A549 (cell line): ENCODE data around the gene INHA. TPM values are rescaled to one million over a fixed set of nuclear protein-coding genes. Genes with fewer than 3 reads are reported as not detected.

Source experiments
- ATAC-seq, 2 experiments: fragments of 200-7000 bp in 1 of 2; fragments of >200 bp in 1 of 2; cut with Nextera tagmentation in 1 of 2; cut with Tn5 transposase in 1 of 2; 3 replicates each; pipeline versions ENCODE4 v1.8.0 to v1.9.1; 2018 to 2020; ENCODE audit warnings: mild to moderate bottlenecking in 1 of 2, moderate library complexity in 1 of 2
- CTCF ChIA-PET: fragments of 300-600 bp; sonication (Branson Sonifier 250); formaldehyde crosslinking; extraction: SDS; loops from one replicate; lab custom pipeline; 2021; ENCODE audit warnings: antibody characterized with exemption, inconsistent platforms; lab: Yijun Ruan, JAX
- POLR2A ChIA-PET: fragments of 350-600 bp; formaldehyde crosslinking; extraction: SDS; loops from one replicate; lab custom pipeline; 2021; ENCODE audit warnings: antibody characterized with exemption, inconsistent platforms; lab: Yijun Ruan, JAX
- DNase-seq, 2 experiments: peaks; one replicate each; pipeline versions ENCODE4 v3.0.0 to v3.0.0-alpha.2; 2011 to 2016; ENCODE audit warnings: low read depth in 1 of 2, low spot score in 1 of 2
- FAIRE-seq: peaks from 2 replicates; lab custom pipeline; 2011; peaks lifted over from hg19 to GRCh38; lab: Jason Lieb, UNC
- H3K27ac ChIP-seq, 2 experiments: fragments of >200 bp; sonication (Bioruptor Twin); formaldehyde crosslinking; 3 replicates each; pipeline ENCODE4 v1.5.1; 2016 to 2017
- H3K4me1 ChIP-seq: fragments of >200 bp; sonication (Bioruptor Twin); formaldehyde crosslinking; 3 replicates; pipeline ENCODE4 v1.6.1; 2016
- H3K4me2 ChIP-seq: fragments of >200 bp; sonication (Bioruptor Twin); formaldehyde crosslinking; 3 replicates; pipeline ENCODE4 v1.6.1; 2016
- H3K4me3 ChIP-seq: fragments of >200 bp; sonication (Bioruptor Twin); formaldehyde crosslinking; 3 replicates; pipeline ENCODE4 v1.5.1; 2016
- H3K9me3 ChIP-seq: fragments of >200 bp; sonication (Bioruptor Twin); formaldehyde crosslinking; 3 replicates; pipeline ENCODE4 v1.6.1; 2016
- CEBPB ChIP-seq, 2 experiments: fragments of >200 bp in 1 of 2; sonication (Bioruptor Twin) in 1 of 2; formaldehyde crosslinking in 1 of 2; IDR thresholded peaks; 2 replicates each; pipeline ENCODE4 v1.6.1; 2012 to 2016
- ESRRA ChIP-seq: fragments of 150-350 bp; IDR thresholded peaks from 2 replicates; pipeline ENCODE4 v1.6.1; 2014; ENCODE audit warnings: mild to moderate bottlenecking, low read length, borderline replicate concordance
- RFX5 ChIP-seq: fragments of 450-650 bp; IDR thresholded peaks from 2 replicates; pipeline ENCODE4 v1.7.1; 2014; ENCODE audit warnings: antibody characterized with exemption, mild to moderate bottlenecking, moderate library complexity
- WGBS: methylation state at CpG from one replicate; pipeline ENCODE4 v1.1.6; 2017; ENCODE audit errors: missing lambda C conversion rate; 5-methylcytosine and 5-hydroxymethylcytosine counted together
- polyA plus RNA-seq, 4 experiments: library from polyadenylated mRNA; depleted of rRNA in 3 of 4; stranded (reverse); fragments of >200 nt; fragmentation: RNase III in 1 of 4; extraction: RNeasy Plus Mini Kit Qiagen cat#74134 plus additional on column Dnase treatment in 1 of 4; gene quantifications; 2 replicates in 3 of 4; 3 replicates in 1 of 4; pipeline ENCODE4 v1.2.3, GENCODE V29; 2011 to 2017
- small RNA-seq, 6 experiments: library from RNA; depleted of rRNA; stranded (forward); fragments of <200 nt; gene quantifications; one replicate each; pipeline ENCODE3, GENCODE V24; 2012

Gene INHA
- polyA plus RNA-seq, 2 of the 4 experiments (the other 2 are of a cell fraction): 0.49 to 0.72 TPM

DNA sequence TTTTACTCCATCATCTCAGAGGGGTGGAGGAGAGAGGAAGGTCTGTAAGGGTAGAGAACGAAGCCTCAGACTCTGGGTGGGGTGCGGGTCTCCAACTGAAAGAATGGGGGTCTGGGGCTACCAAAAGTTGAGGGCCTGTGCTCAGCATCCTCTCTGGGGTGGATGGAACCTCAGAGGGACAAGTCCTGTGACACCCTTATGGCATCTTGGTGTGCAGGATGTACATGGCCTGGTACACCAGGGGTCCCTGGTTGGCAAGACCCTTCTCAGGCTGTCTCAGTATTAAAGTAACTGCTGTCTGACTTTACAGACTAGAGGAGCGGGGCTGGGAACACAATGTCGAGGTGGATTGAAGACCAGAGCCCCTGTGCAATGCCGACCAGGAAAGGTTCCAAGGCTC is 53.1 kb downstream of the INHA start:
- 68% methylated on average over 5 of the region's 5 CpGs for WGBS
- ChIA-PET CTCF (interaction anchor here (0.7 to 1.8 kb wide), 3 partner anchors 10 to 172 kb away, joined by 3 to 4 read pairs (median 3); no protein-coding TSS in a partner anchor), POLR2A (no interaction called here)
- Histone ChIP-seq H3K27ac (no peak overlapping the region), H3K4me2 (no peak overlapping the region), H3K4me1 (peaks cover 8% of the 10 kb centered on the region; the same call in 2 of the 3 replicates), H3K9me3 (no peaks in the 10 kb centered on the region), H3K4me3 (no peak overlapping the region)
- ATAC-seq: no peak
- DNase-seq: no peak
- TF ChIP-seq RFX5 (no peak), ESRRA (no peak), CEBPB (IDR thresholded peaks at IDR 0.05) (no peak)
- no peak for FAIRE-seq

Small RNA genes within 50 kb of the gene (small RNA-seq; reads per million reads assigned to genes)
- gene MIR3132 (0 reads per million in 6 experiments), gene RN7SKP213 (0 to 1.3 (median 0) reads per million in 6 experiments)

Other genes starting within 250 kb of the INHA start
- not detected in 2 replicates for gene RESP18, start 239.6 kb upstream of the INHA start, polyA plus RNA-seq (2011; rRNA removed)
- gene RESP18, start 239.6 kb upstream of the INHA start, polyA plus RNA-seq (2017; fragmentation: RNase III; extraction: RNeasy Plus Mini Kit Qiagen cat#74134 plus additional on column Dnase treatment): not detected in 3 replicates
- gene DNPEP, start 184.4 kb upstream of the INHA start, polyA plus RNA-seq (2011; rRNA removed): 29.0 and 38.4 TPM in 2 replicates
- 40.8 to 42.8 TPM (median 40.9 TPM) in 3 replicates for gene DNPEP, start 184.4 kb upstream of the INHA start, polyA plus RNA-seq (2017; fragmentation: RNase III; extraction: RNeasy Plus Mini Kit Qiagen cat#74134 plus additional on column Dnase treatment)
- 0.06 and 0.20 TPM in 2 replicates for gene DES, start 153.9 kb upstream of the INHA start, polyA plus RNA-seq (2011; rRNA removed)
- gene DES, start 153.9 kb upstream of the INHA start, polyA plus RNA-seq (2017; fragmentation: RNase III; extraction: RNeasy Plus Mini Kit Qiagen cat#74134 plus additional on column Dnase treatment): 0.09 TPM in 1 of 3 replicates, not detected in the others
- gene SPEG, start 137.5 kb upstream of the INHA start, polyA plus RNA-seq (2011; rRNA removed): 2.3 TPM in 2 replicates
- gene SPEG, start 137.5 kb upstream of the INHA start, polyA plus RNA-seq (2017; fragmentation: RNase III; extraction: RNeasy Plus Mini Kit Qiagen cat#74134 plus additional on column Dnase treatment): 9.3 to 13.0 TPM (median 11.5 TPM) in 3 replicates
- 46.2 and 55.3 TPM in 2 replicates for gene GMPPA, start 73.4 kb upstream of the INHA start, polyA plus RNA-seq (2011; rRNA removed)
- gene GMPPA, start 73.4 kb upstream of the INHA start, polyA plus RNA-seq (2017; fragmentation: RNase III; extraction: RNeasy Plus Mini Kit Qiagen cat#74134 plus additional on column Dnase treatment): 31.3 to 38.4 TPM (median 36.2 TPM) in 3 replicates
- gene ASIC4, start 57.8 kb upstream of the INHA start, polyA plus RNA-seq (2011; rRNA removed): 0.04 and 0.13 TPM in 2 replicates
- 0.07 to 0.08 TPM in 2 of 3 replicates, not detected in the other for gene ASIC4, start 57.8 kb upstream of the INHA start, polyA plus RNA-seq (2017; fragmentation: RNase III; extraction: RNeasy Plus Mini Kit Qiagen cat#74134 plus additional on column Dnase treatment)
- gene CHPF, start 28.5 kb upstream of the INHA start, polyA plus RNA-seq (2011; rRNA removed): 9.0 and 10.2 TPM in 2 replicates
- 11.8 to 15.1 TPM (median 14.8 TPM) in 3 replicates for gene CHPF, start 28.5 kb upstream of the INHA start, polyA plus RNA-seq (2017; fragmentation: RNase III; extraction: RNeasy Plus Mini Kit Qiagen cat#74134 plus additional on column Dnase treatment)
- gene TMEM198, start 28.3 kb upstream of the INHA start, polyA plus RNA-seq (2011; rRNA removed): 0.31 and 0.33 TPM in 2 replicates
- 0.26 to 0.42 TPM (median 0.37 TPM) in 3 replicates for gene TMEM198, start 28.3 kb upstream of the INHA start, polyA plus RNA-seq (2017; fragmentation: RNase III; extraction: RNeasy Plus Mini Kit Qiagen cat#74134 plus additional on column Dnase treatment)
- gene OBSL1, start 771 bp upstream of the INHA start, polyA plus RNA-seq (2011; rRNA removed): 14.4 and 15.6 TPM in 2 replicates
- 22.2 to 33.8 TPM (median 31.8 TPM) in 3 replicates for gene OBSL1, start 771 bp upstream of the INHA start, polyA plus RNA-seq (2017; fragmentation: RNase III; extraction: RNeasy Plus Mini Kit Qiagen cat#74134 plus additional on column Dnase treatment)
- gene STK11IP, start 25.5 kb downstream of the INHA start, polyA plus RNA-seq (2011; rRNA removed): 13.3 and 18.4 TPM in 2 replicates
- 15.4 to 21.2 TPM (median 18.8 TPM) in 3 replicates for gene STK11IP, start 25.5 kb downstream of the INHA start, polyA plus RNA-seq (2017; fragmentation: RNase III; extraction: RNeasy Plus Mini Kit Qiagen cat#74134 plus additional on column Dnase treatment)
- 1.4 and 1.7 TPM in 2 replicates for gene SLC4A3, start 55.3 kb downstream of the INHA start, polyA plus RNA-seq (2011; rRNA removed)
- gene SLC4A3, start 55.3 kb downstream of the INHA start, polyA plus RNA-seq (2017; fragmentation: RNase III; extraction: RNeasy Plus Mini Kit Qiagen cat#74134 plus additional on column Dnase treatment): 2.2 to 3.6 TPM (median 3.1 TPM) in 3 replicates